Stimulated activated CD4-positive, alpha-beta T cell treated with anti-CD3 and anti-CD28 coated beads, Interleukin-1b, Interleukin-23, amount 100 ng/mL, for 4 hours (primary cell): ENCODE data around the gene PHF20.
"Not testable (repeated sequence)": the region's sequence is repeated elsewhere in the genome, so short reads cannot be mapped to it uniquely, and the experiment has no call there.

Experiments
- DNase-seq, 2 donors: peaks; one replicate each; pipeline ENCODE4 v3.0.0-alpha.2; 2020; ENCODE audit warnings: low read depth in 2 of 2

Gene PHF20

DNA sequence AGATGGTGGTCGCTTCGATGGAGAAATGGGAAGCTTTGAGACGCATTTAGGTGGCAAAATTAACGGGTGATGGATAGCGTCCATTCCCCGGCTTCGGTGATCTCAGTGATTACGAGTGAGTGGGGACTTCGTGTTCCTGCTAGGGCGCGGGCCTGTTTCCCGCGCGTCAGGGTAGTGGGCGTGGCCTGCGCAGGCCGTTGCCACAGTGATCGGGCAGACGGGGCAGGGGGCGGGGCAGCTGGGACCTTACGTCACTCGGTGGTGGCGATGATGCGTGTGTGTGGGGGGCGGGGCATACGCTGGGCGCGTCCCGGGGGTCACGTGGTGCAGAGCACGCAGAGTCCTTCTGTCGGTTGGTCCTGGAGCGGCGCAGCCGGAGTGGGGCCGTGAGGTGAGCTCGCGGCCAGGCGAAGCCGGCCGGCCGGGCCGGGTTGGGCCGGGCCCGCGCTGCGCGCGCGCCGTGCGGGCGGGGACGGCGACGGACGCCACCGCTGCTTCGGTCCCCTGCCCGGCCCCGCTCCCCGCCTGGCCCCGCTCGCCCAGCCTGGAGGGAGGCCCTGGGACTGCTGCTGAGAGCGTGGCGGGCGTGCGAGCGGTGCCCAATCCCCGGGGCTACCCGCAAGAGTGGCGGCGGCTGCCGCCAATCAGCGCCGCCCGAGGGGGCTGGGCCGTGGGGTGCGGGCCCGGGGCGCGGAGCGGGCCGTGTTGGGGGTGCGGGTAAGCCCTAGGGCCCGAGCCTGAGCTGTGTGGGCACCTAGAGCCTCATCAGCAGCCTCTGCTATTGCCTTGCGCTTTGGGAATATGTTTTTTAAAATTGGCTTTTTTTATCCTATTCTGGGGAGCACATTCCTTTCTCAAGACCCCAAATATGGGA lies at the start of gene PHF20:
TSS of gene PHF20 (plus strand) at position 327 of the 874 bp plus-strand sequence. CDS start 29,508 bp downstream, outside the sequence.
- peak; percentile 100 for DNase-seq

- DNase-seq: not testable (repeated sequence)
Measured at GRCh38 chr20:35723275-35723639, 48.6 kb upstream of the PHF20 start.

DNA sequence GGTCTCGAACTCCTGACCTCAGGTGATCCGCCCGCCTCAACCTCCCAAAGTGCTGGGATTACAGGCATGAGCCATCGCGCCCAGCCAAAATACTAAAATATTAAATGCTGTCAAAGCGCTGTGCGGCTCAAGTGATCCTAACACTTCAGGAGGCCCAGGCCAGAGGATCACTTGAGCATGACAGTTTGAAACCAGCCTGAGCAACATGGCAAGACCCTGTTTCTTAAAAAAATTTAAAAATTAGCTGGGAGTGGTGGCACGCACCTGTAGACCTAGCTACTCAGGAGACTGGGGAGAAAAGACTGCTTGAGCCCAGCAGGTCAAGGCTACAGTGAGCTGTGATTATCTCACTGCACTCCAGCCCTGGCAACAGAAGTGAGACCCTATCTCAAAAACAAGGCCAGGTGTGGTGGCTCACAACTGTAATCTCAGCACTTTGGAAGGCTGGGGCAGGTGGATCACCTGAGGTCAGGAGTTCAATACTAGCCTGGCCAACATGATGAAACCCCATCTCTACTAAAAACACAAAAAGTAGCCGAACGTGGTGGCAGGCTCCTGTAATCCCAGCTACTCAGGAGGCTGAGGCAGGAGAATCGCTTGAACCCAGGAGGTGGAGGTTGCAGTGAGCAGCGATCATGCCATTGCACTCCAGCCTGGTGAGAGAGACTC lies 48.0 kb upstream of the PHF20 start:
- DNase-seq: not testable (repeated sequence)

DNA sequence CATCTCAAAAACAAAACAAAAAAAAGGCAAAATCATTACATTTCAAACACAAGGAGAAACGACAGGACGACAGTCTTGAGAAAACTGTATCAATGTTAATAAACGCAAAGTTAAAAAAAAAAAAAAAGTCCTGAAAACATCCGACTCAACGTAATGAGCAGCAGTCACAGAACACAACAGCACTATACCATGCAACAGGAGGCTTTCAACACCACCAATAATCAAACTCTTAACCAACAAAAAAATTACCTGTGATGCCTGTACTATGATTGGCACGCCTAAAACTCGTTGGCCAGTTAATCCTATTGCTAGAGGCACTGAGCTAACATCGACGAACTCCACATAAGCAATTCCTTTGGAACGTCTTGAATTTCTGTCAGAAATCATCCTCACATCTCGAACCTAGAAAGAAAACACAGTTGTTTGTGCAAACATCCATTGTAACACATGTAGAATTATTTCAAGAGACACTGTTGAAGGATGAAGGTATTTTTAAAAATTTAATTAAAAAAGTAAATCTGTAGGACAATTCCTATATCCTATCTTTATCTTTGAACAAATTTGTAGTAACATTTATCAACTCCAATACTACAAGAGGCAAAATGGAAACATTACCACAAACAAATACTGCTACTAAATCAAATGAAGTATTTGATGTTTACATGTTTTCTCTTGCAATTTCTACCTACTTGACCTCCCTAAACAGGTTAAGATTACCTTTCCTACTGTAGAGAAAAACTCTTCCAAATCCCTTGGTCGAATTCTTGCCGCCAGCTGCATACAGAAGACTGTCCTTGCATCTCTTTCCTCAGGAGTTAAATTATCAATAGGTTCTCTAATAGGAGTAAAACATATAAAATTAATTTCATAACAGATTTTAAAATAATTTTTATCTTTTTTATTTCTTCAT lies 47.2 kb upstream of the PHF20 start:
- DNase-seq: no peak

DNA sequence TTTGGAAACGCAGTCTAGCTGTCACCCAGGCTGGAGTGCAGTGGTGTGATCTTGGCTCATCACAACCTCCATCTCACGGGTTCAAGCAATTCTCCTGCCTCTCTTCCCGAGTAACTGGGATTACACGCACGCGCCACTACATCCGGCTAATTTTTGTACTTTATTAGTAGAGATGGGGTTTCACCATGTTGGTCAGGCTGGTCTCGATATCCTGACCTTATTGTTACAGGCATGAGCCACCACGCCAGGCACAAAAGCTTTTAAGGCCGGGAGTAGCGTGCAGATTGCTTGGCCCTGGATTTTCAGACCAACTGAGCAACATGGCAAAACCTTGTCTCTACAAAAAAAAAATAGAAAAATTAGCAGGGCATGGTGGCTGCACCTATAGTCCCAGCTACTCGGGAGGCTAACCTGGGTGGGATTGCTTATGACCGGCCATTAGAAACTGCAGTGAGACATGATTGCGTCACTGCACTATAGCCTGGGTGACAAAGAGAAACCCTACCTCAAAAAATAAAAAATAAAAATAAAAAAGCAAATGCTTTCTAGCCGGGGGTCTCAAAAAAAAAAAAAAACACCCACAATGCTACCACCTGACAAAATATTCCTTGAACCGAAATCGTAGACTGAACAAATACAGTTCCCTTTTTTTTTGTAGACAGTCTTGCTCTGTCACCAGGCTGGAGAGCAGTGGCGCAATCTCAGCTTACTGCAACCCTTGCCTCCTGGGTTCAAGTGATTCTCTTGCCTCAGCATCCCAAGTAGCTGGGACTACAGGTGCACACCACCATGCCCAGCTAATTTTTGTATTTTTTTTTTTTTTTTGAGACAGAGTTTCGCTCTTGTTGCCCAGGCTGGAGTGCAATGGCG lies 44.7 kb upstream of the PHF20 start:
- no peak for DNase-seq

GRCh38 chr20:35729283-35729807 lies 42.5 kb upstream of the PHF20 start:
- no peak for DNase-seq

DNA sequence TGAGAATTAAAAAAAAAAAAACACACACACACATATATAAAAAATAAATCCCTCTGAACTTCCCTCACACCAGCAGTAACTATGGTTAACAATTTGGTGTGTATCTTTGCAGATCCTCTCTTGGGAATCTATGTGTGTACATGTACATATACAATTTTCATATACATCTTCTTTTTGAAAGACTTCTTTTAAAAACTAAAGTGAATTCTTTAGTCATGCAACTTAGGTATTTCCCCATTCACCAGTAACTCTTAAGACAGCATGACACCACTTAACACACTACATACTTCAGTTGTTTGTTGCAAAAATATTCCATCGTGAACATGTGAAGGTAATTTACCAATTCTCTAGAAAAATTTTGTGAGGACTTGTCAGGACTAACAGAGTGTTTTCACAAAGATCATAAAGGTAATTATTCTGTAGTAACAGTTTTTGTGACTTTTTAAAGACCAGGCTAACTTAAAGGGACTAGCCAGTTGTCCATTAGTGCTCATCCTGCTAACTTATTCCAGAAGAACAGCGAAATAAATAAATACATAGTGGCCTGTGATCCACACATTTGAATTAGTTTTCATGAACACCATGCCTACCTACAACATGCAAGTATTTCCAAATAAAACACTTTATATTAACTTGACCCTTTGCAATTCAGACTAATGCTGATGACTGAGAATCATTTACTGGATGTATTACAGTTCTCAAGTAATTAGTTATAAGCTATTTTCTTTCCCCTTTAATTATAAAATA lies 41.8 kb upstream of the PHF20 start:
- DNase-seq: no peak

GRCh38 chr20:35730583-35731468 lies 41.0 kb upstream of the PHF20 start:
- no peak for DNase-seq

DNA sequence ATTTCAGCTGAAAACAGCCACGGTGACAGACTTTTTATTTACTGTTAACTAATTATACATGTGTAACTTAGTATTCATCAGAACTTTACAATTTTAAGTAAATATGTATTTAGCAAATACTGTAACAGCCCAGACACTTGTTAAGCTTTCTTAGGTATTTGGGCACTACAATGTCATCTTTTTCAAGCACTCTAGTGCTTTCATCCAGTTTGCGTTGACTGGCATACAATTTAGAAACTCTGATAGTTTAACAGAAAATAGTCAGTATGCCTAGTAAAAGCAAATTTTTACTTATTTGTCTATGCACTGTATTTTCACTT lies 40.4 kb upstream of the PHF20 start:
- DNase-seq: no peak

DNA sequence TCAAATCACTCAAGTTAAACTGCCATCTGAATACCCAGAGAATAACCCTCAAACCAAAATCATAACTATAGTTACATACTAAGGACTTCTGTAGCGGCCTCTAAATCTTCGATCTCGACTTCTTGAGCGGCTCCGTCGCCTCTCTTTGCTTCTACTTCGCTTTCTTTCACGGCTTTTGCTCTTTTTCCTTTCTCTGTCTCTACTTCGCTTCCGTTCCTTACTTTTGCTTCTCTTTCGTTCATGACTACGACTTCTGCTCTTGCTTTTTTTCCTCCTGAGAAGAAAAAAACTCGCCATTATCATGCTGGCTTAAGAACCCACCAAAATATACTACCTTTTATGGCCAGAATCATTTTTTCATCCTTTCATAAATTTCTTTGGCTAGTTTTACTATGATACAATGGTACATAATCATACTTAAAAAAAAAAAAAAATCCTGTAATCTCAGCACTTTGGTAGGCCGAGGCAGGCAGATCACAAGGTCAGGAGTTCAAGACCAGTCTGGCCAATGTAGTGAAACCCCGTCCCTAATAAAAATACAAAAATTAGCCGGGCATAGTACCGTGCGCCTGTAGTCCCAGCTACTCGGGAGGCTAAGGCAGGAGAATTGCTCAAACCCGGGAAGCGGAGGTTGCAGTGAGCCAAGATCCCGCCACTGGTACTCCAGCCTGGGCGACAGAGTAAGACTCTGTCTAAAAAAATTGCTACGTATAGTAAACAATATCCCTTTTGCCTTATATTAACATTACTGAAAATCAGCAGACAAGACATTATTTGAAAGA lies 39.8 kb upstream of the PHF20 start:
- DNase-seq: no peak

DNA sequence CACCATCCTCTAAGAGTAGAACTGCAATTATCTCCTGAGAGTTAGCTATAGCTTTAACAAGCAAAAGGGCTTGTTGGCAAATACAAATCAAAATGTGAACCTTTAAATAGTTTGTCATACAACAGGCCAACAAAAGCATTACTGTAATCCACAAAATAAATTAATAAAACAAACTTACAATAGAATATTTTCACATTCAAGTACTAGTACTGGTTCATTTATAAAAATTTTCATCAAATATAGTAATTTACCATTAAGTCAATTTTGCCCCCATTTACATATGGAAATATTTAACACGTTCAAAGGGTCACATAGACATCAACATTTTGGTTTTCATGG lies 39.2 kb upstream of the PHF20 start:
- DNase-seq: no peak

GRCh38 chr20:35734374-35734773 lies 37.4 kb upstream of the PHF20 start:
- DNase-seq: no peak

DNA sequence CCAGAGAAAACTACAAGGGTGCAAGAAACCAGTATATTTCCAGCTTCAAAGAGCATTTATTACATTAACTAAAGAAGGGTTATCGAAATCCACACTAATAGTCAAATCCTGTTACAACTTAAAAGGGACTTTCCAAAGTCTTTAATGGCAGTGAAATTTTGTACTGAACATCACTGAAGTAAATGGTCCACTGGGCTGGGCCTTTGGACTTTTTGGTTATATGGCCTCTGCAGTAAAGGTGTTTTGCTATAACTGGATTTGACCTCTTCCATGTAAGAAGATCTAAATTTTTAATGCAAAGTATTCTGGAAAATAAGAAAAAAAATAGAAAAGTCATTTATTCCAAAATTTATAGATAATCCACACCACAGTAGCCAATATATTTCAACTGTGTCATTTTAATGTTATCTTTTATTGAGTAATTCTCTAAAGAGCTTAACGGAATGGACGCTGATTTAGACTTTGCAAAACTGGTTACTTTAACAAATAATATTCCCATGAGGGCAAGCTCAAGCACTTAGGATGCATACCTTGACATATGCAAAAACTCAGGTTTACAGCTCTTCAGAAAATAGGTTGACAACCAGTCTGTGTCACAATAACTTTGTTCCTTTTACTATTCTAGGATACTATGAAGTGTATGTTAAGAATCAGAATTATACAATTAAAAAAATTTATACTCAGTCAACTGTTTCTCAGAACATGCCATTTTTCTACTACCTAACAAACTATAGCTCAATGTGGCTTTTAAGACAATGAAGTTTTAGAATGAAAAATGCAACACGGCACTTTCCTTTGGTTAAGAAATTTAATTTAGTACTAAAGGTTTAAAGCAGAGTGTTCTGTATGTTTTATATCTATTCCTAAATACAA lies 36.8 kb upstream of the PHF20 start:
- no peak for DNase-seq

DNA sequence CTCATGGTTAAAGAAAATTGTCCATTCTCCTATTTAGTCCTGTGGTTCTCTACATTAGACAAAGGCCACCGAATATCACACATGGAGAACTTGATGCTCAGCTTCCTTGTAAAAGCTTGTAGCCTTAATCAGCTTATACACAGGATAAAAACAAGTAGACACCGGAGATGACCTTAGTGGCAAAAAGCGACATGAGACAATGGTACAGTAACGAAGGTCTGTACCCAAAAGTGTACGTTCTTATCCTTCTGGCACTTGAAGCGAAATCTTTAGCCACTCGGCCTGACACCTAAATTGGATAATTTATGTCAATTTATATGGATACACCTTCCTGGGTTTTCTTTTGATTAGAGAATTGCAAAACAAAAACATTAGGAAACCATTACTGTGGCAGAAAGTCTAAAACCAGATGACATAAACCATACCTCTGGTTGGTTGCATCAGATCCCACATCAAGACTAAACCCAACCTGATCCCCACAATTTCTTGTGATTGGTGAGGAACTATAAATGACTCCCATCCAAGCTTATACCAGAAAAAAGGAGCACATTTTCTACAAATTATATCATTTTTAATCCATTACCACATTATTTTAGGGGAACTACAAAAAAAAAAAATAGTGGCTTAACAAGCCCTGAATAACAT lies 35.9 kb upstream of the PHF20 start:
- no peak for DNase-seq

DNA sequence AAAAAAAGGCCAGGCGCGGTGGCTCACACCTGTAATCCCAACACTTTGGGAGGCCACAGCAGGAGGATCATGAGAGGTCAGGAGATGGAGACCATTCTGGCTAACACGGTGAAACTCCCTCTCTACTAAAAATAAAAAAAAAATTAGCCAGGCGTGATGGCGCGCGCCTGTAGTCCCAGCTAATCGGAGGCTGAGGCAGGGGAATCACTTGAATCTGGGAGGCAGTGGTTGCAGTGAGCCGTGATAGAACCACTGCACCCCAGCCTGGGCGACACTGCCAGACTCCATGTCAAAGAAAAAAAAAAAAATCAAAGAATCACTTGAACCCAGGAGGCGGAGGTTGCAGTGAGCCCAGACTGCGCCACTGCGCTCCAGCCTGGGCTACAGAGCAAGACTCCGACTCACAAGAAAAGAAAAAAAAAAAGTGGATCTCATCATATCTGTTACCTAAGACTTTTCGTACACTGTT lies 33.9 kb upstream of the PHF20 start:
- DNase-seq: no peak

GRCh38 chr20:35738410-35739179 lies 33.2 kb upstream of the PHF20 start:
- DNase-seq: no peak
